K562 (cell line): ENCODE results near the gene PITRM1. TPM values are rescaled to one million over a fixed set of nuclear protein-coding genes. Genes with fewer than 3 reads are reported as not detected.

Experiments used
- ATAC-seq: fragments of 200-7000 bp; cut with Tn5 transposase; 3 replicates; pipeline ENCODE4 v1.9.1; 2020; ENCODE audit warnings: moderate library complexity
- BruUV-seq: library from RNA; stranded (reverse); fragments of 400-500 nt; replicated peaks from 2 replicates; lab custom pipeline; 2021; lab: Mats Ljungman, UMichigan
- CTCF ChIA-PET: fragments of 300-600 bp; formaldehyde crosslinking; extraction: SDS; loops from one replicate; lab custom pipeline; 2021; ENCODE audit warnings: low intra/inter-chr PET ratio; lab: Yijun Ruan, JAX
- POLR2A ChIA-PET: fragments of 300-600, 350-650 bp; sonication (Branson Sonifier 250); formaldehyde crosslinking; extraction: SDS; loops from one replicate; lab custom pipeline; 2021; ENCODE audit warnings: antibody characterized with exemption, inconsistent platforms; lab: Yijun Ruan, JAX
- DNase-seq, 4 experiments: peaks; one replicate each; pipeline versions ENCODE4 v3.0.0 to v3.0.0-alpha.2; 2011 to 2018; ENCODE audit warnings: low spot score in 3 of 4, mixed read lengths in 3 of 4; ENCODE audit errors: extremely low read depth in 1 of 4
- FAIRE-seq: peaks from 2 replicates; lab custom pipeline; 2011; peaks lifted over from hg19 to GRCh38; lab: Jason Lieb, UNC
- H2AFZ ChIP-seq: 2 replicates; pipeline ENCODE4 v1.6.0; 2011; ENCODE audit warnings: low read depth, low read length, control low read depth, inconsistent platforms
- H3K27ac ChIP-seq: fragments of 200-600 bp; 3 replicates; pipeline ENCODE4 v1.8.0; 2011; ENCODE audit warnings: low read depth, mild to moderate bottlenecking, control low read depth, inconsistent platforms, low read length, moderate library complexity, mixed read lengths; ENCODE audit errors: extremely low read depth
- H3K27me3 ChIP-seq, 2 experiments: fragments of 300-600 bp in 1 of 2; 2 replicates in 1 of 2; 3 replicates in 1 of 2; pipeline versions ENCODE4 v1.6.0 to v1.8.0; 2011; ENCODE audit warnings: inconsistent platforms in 2 of 2, low read length in 2 of 2, mild to moderate bottlenecking in 1 of 2, mixed read lengths in 1 of 2, moderate library complexity in 1 of 2; ENCODE audit not compliant: control insufficient read depth in 2 of 2, insufficient read depth in 2 of 2
- H3K36me3 ChIP-seq: fragments of 300-600 bp; 3 replicates; pipeline ENCODE4 v1.8.0; 2011; ENCODE audit warnings: mild to moderate bottlenecking, low read length, inconsistent platforms; ENCODE audit not compliant: control insufficient read depth, insufficient read depth
- H3K4me1 ChIP-seq, 2 experiments: fragments of 200-600 bp in 1 of 2; replicated peaks in 1 of 2; 2 replicates in 1 of 2; 3 replicates in 1 of 2; pipeline versions ENCODE4 v1.5.1 to v1.8.0; 2011; ENCODE audit warnings: inconsistent platforms in 2 of 2, low read length in 2 of 2, mild to moderate bottlenecking in 1 of 2, mixed read lengths in 1 of 2, moderate library complexity in 1 of 2; ENCODE audit not compliant: control insufficient read depth in 2 of 2, insufficient read depth in 2 of 2
- H3K4me2 ChIP-seq: 2 replicates; pipeline ENCODE4 v1.6.1; 2011; ENCODE audit warnings: low read length, control low read depth, inconsistent platforms, mixed read lengths; ENCODE audit not compliant: insufficient read depth
- H3K4me3 ChIP-seq: fragments of 200-600 bp; sonication (generic), shearing (Covaris generic); 2 replicates; pipeline ENCODE4 v1.5.1; 2016; ENCODE audit warnings: control low read depth, inconsistent platforms
- H3K79me2 ChIP-seq: fragments of 200-600 bp; 3 replicates; pipeline ENCODE4 v1.8.0; 2011; ENCODE audit warnings: low read length, inconsistent platforms; ENCODE audit not compliant: control insufficient read depth, insufficient read depth
- H3K9ac ChIP-seq, 2 experiments: 2 replicates each; pipeline versions ENCODE4 v1.6.0 to v1.6.1; 2011; ENCODE audit warnings: low read depth in 2 of 2, low read length in 2 of 2, control low read depth in 1 of 2, inconsistent platforms in 1 of 2, mild to moderate bottlenecking in 1 of 2, mixed read lengths in 1 of 2; ENCODE audit not compliant: insufficient read depth in 1 of 2
- H3K9me1 ChIP-seq: one replicate; pipeline ENCODE4 v1.6.0; 2011; ENCODE audit warnings: inconsistent platforms, mild to moderate bottlenecking, low read length, moderate library complexity; ENCODE audit not compliant: control insufficient read depth, insufficient read depth
- H3K9me3 ChIP-seq: replicated peaks from 2 replicates; pipeline ENCODE4 v1.5.1; 2011; ENCODE audit warnings: low read depth, low read length, inconsistent platforms; ENCODE audit not compliant: control insufficient read depth, insufficient read depth
- H4K20me1 ChIP-seq: replicated peaks from 2 replicates; pipeline ENCODE4 v1.6.1; 2011; ENCODE audit warnings: low read length, inconsistent platforms, mixed read lengths; ENCODE audit not compliant: control insufficient read depth, insufficient read depth
- ATF7 ChIP-seq: fragments of 450-650 bp; IDR thresholded peaks from 2 replicates; pipeline ENCODE4 v1.7.1; 2014; ENCODE audit warnings: mild to moderate bottlenecking, moderate library complexity
- GATAD2B ChIP-seq: fragments of 450-650 bp; IDR thresholded peaks from 2 replicates; pipeline ENCODE4 v1.6.1; 2017; ENCODE audit warnings: mild to moderate bottlenecking, borderline replicate concordance
- HDGF ChIP-seq: fragments of 450-650 bp; IDR thresholded peaks from 2 replicates; pipeline ENCODE4 v1.6.1; 2016
- HMG20B ChIP-seq: fragments of 250-450 bp; sonication (Bioruptor Pico); IDR thresholded peaks from 2 replicates; pipeline ENCODE4 v1.5.0; 2021; ENCODE audit warnings: mild to moderate bottlenecking
- HSF4 ChIP-seq: fragments of 250-450 bp; sonication (Bioruptor Pico); IDR thresholded peaks from 2 replicates; pipeline ENCODE4 v2.1.2; 2022; ENCODE audit warnings: mild to moderate bottlenecking, moderate library complexity, borderline replicate concordance
- JUN ChIP-seq, 2 experiments: sonication (generic) in 1 of 2; formaldehyde crosslinking in 1 of 2; IDR thresholded peaks; 2 replicates each; pipeline versions ENCODE4 v1.6.1 to v1.8.0; 2012 to 2022; ENCODE audit warnings: borderline replicate concordance in 2 of 2, mild to moderate bottlenecking in 2 of 2, improper control_type of control experiment in 1 of 2, low read depth in 1 of 2, low read length in 1 of 2, missing genetic modification reagents in 1 of 2
- NCOA2 ChIP-seq, 2 experiments: fragments of 450-650 bp; IDR thresholded peaks; 2 replicates each; pipeline ENCODE4 v1.6.1; 2018; ENCODE audit warnings: mild to moderate bottlenecking in 2 of 2, moderate library complexity in 1 of 2; ENCODE audit not compliant: partially characterized antibody in 2 of 2
- PRPF4 ChIP-seq: fragments of 200-400 bp; formaldehyde crosslinking; IDR thresholded peaks from one replicate; pipeline ENCODE4 v1.6.1; 2017; ENCODE audit warnings: low read length, low read depth, mild to moderate bottlenecking; ENCODE audit not compliant: insufficient read depth, poor library complexity, severe bottlenecking
- PTTG1 ChIP-seq: fragments of 450-650 bp; IDR thresholded peaks from 2 replicates; pipeline ENCODE4 v1.6.1; 2016; ENCODE audit warnings: low read depth, mild to moderate bottlenecking, missing genetic modification characterization, missing compliant biosample characterization
- RFX7 ChIP-seq: fragments of 250-450 bp; sonication (Bioruptor Pico); IDR thresholded peaks from 2 replicates; pipeline ENCODE4 v1.5.1; 2021; ENCODE audit warnings: mild to moderate bottlenecking
- SIN3B ChIP-seq: fragments of 450-650 bp; IDR thresholded peaks from 2 replicates; pipeline ENCODE4 v1.6.1; 2017; ENCODE audit warnings: low read depth, mild to moderate bottlenecking, moderate library complexity
- SMAD1 ChIP-seq: fragments of 150-350 bp; IDR thresholded peaks from 2 replicates; pipeline ENCODE4 v1.6.1; 2014; ENCODE audit warnings: low read length, low read depth; ENCODE audit not compliant: partially characterized antibody
- ZC3H4 ChIP-seq: sonication (generic); formaldehyde crosslinking; IDR thresholded peaks from 2 replicates; pipeline ENCODE4 v1.9.0; 2021; ENCODE audit warnings: missing genetic modification reagents, borderline replicate concordance
- WGBS: fragments of 100-300 bp; shearing (Covaris generic); methylation state at CpG from one replicate; pipeline ENCODE4 v1.1.6; 2016; ENCODE audit warnings: low coverage, mixed read lengths; ENCODE audit not compliant: insufficient coverage; ENCODE audit errors: missing lambda C conversion rate; 5-methylcytosine and 5-hydroxymethylcytosine counted together
- in situ Hi-C: fragments of 300-500 bp; cut with MboI; formaldehyde crosslinking; loops from 4 replicates; pipeline ENCODE4 v1.15.0; 2018; ENCODE audit warnings: inconsistent platforms, mixed read lengths
- intact Hi-C: fragments of 100-400 bp; cut with micrococcal nuclease; formaldehyde crosslinking; loops from 2 replicates; pipeline ENCODE4 v1.14.2; 2022
- polyA plus RNA-seq, 8 experiments: library from polyadenylated mRNA; depleted of rRNA in 4 of 8; stranded (reverse) in 5 of 8; unstranded in 3 of 8; fragments of >200 nt; fragmentation: Nextera tagmentation in 2 of 8; fragmentation: Illumina TruSeq in 1 of 8; extraction: Ambion mirVana in 2 of 8; extraction: Trizol in 1 of 8; gene quantifications; 2 replicates each; pipeline versions ENCODE4 v1.2.1 to v1.2.3, GENCODE V29; 2011 to 2014; ENCODE audit warnings: inconsistent platforms in 1 of 8, missing spikeins in 1 of 8
- total RNA-seq, 7 experiments: library from RNA; depleted of rRNA in 6 of 7; stranded (reverse); fragments of >200 nt in 6 of 7; fragmentation: Illumina TruSeq in 2 of 7; extraction: Trizol in 2 of 7; gene quantifications; 2 replicates each; pipeline versions ENCODE4 v1.2.1 to v1.2.3, GENCODE V29; 2011 to 2021; ENCODE audit warnings: low replicate concordance in 1 of 7
- TF ChIP-seq, protein P1 (sequence below): IDR thresholded peaks from 2 replicates; pipeline ENCODE4 v1.6.1; 2012; ENCODE audit warnings: low read depth, low read length, improper control_type of control experiment, borderline replicate concordance
- TF ChIP-seq, protein P2 (sequence below): sonication (generic); formaldehyde crosslinking; IDR thresholded peaks from 2 replicates; pipeline ENCODE4 v1.9.0; 2022; ENCODE audit warnings: mild to moderate bottlenecking, missing genetic modification reagents
- TF ChIP-seq, protein P3 (sequence below), 2 experiments: IDR thresholded peaks; 2 replicates each; pipeline ENCODE4 v1.6.1; 2012; ENCODE audit warnings: improper control_type of control experiment in 2 of 2, low read depth in 2 of 2, low read length in 2 of 2, borderline replicate concordance in 1 of 2

Gene PITRM1
- total and polyA plus RNA-seq, 9 of the 15 experiments (the other 6 are each of a cell fraction or from before 2014, with no cell fraction given) = 21.1 to 70.4 (median 39.7) TPM

DNA sequence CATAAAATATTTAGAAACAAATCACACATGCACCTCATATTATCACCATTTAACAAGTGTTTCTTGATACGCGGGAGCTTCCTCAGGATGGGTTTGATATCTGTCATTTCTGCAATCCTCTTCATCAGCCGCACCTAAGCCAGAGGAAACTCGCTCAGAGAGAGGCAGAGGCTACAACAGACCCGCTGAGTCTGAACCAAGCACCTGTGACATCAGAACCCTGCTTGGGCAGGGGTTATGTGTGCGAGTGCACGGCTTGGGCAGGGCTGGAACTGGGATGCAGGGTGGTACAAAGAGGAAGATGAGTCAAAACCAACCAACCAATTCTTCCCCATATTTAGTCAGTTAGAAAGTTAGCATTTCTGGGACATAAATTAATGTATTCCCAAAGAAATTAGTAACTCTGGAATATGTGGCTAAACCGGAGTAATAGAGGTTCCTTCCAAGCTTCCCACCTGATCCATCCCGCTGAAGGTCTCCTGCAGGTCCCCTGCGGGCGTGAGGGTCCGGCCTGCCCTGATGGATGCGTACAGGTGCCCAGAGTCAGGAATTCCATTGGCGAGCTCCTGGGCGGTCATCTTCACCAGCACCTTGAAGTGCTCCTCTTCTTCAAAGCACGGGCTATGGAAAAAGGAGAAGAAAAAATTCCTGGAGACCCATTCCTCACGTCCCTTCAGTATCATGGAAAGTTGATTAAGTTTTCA lies 25.3 kb downstream of the PITRM1 start (continued):
- TF ChIP-seq, protein P1, sequence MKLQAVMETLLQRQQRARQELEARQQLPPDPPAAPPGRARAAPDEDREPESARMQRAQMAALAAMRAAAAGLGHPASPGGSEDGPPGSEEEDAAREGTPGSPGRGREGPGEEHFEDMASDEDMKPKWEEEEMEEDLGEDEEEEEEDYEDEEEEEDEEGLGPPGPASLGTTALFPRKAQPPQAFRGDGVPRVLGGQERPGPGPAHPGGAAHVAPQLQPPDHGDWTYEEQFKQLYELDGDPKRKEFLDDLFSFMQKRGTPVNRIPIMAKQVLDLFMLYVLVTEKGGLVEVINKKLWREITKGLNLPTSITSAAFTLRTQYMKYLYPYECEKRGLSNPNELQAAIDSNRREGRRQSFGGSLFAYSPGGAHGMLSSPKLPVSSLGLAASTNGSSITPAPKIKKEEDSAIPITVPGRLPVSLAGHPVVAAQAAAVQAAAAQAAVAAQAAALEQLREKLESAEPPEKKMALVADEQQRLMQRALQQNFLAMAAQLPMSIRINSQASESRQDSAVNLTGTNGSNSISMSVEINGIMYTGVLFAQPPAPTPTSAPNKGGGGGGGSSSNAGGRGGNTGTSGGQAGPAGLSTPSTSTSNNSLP = no peak
- TF ChIP-seq, protein P2, sequence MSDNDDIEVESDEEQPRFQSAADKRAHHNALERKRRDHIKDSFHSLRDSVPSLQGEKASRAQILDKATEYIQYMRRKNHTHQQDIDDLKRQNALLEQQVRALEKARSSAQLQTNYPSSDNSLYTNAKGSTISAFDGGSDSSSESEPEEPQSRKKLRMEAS (CRISPR knock-in tag) = no peak
- no peak for TF ChIP-seq NCOA2 (IDR thresholded peaks at IDR 0.05; ENCODE audit: partially characterized antibody in 2 of 2)

GRCh38 chr10:3146289-3146688 lies 26.3 kb downstream of the PITRM1 start:
- CTCF ChIA-PET = no interaction called here
- no peaks in the 10 kb centered on the region for H3K9me1 ChIP-seq
- no TSS peak for BruUV-seq

More at GRCh38 chr10:3146289-3146688, 26.3 kb downstream of the PITRM1 start:
- intact Hi-C loops = no loop called here
- Histone ChIP-seq H3K27me3 (no peaks in the 10 kb centered on the region), H3K4me1 (no peaks in the 10 kb centered on the region), H2AFZ (no peak overlapping the region), H4K20me1 (no peaks in the 10 kb centered on the region), H3K36me3 (peaks cover 87% of the 10 kb centered on the region; the same call in 2 of the 3 replicates), H3K4me2 (no peak overlapping the region), H3K79me2 (no peaks in the 10 kb centered on the region), H3K27ac (no peak overlapping the region), H3K9ac (no peak overlapping the region), H3K9me3 (no peaks in the 10 kb centered on the region), H3K4me3 (no peak overlapping the region)
- TF ChIP-seq NCOA2 (IDR thresholded peaks at IDR 0.05; ENCODE audit: partially characterized antibody in 2 of 2) = no peak
- TF ChIP-seq ATF7 = no peak
- TF ChIP-seq SMAD1 = no peak
- TF ChIP-seq HDGF = no peak
- TF ChIP-seq JUN (IDR thresholded peaks at IDR 0.05; ENCODE audit: borderline replicate concordance, low read depth, low read length) = no peak
- TF ChIP-seq JUN (CRISPR knock-in tag; IDR thresholded peaks at IDR 0.05; ENCODE audit: borderline replicate concordance) = no peak
- no peak for TF ChIP-seq GATAD2B
- no peak for TF ChIP-seq RFX7 (CRISPR knock-in tag)
- no peak for TF ChIP-seq PTTG1 (tag)
- TF ChIP-seq ZC3H4 (CRISPR knock-in tag) = no peak
- TF ChIP-seq HSF4 = no peak
- no peak for TF ChIP-seq PRPF4
- TF ChIP-seq, protein P3, sequence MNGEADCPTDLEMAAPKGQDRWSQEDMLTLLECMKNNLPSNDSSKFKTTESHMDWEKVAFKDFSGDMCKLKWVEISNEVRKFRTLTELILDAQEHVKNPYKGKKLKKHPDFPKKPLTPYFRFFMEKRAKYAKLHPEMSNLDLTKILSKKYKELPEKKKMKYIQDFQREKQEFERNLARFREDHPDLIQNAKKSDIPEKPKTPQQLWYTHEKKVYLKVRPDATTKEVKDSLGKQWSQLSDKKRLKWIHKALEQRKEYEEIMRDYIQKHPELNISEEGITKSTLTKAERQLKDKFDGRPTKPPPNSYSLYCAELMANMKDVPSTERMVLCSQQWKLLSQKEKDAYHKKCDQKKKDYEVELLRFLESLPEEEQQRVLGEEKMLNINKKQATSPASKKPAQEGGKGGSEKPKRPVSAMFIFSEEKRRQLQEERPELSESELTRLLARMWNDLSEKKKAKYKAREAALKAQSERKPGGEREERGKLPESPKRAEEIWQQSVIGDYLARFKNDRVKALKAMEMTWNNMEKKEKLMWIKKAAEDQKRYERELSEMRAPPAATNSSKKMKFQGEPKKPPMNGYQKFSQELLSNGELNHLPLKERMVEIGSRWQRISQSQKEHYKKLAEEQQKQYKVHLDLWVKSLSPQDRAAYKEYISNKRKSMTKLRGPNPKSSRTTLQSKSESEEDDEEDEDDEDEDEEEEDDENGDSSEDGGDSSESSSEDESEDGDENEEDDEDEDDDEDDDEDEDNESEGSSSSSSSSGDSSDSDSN (IDR thresholded peaks at IDR 0.05; ENCODE audit: borderline replicate concordance in 1 of 2, low read depth in 2 of 2, low read length in 2 of 2) = no peak
- no peak for TF ChIP-seq HMG20B (CRISPR knock-in tag)
- TF ChIP-seq SIN3B = no peak
- FAIRE-seq = no peak
- POLR2A ChIA-PET = no interaction called here
- no peak for ATAC-seq
- no peak for DNase-seq
- in situ Hi-C loops = no loop called here
- 84% methylated on average over 8 of the region's 8 CpGs for WGBS
